ENCODE data around the gene NOX5. TPM values are rescaled to one million over a fixed set of nuclear protein-coding genes. Genes with fewer than 3 reads are reported as not detected.

NOX5 gene
- total RNA-seq, 1 donor from 2014 or later: not detected

- H3K9me3 Mint-ChIP-seq: no peaks in the 10 kb centered on the region
- no peak overlapping the region for H3K4me3 Mint-ChIP-seq
- no peaks in the 10 kb centered on the region for H3K4me1 Mint-ChIP-seq
- peaks cover 6% of the 10 kb centered on the region for H3K27me3 Mint-ChIP-seq
- H3K36me3 Mint-ChIP-seq (ENCODE audit: low read depth): no peaks in the 10 kb centered on the region
- intact Hi-C loops (cut with micrococcal nuclease): no loop called here
- H3K27ac Mint-ChIP-seq: no peak overlapping the region
- no peak for DNase-seq
These were observed 16.3 kb upstream of the NOX5 start for GRCh38 chr15:68997930-68998777.

GRCh38 chr15:68999091-68999490 lies 15.4 kb upstream of the NOX5 start:
- no peak for DNase-seq
- Mint-ChIP-seq H3K27me3 (peaks cover 4% of the 10 kb centered on the region), H3K4me1 (no peaks in the 10 kb centered on the region), H3K27ac (no peak overlapping the region), H3K4me3 (no peak overlapping the region), H3K9me3 (no peaks in the 10 kb centered on the region), H3K36me3 (ENCODE audit: low read depth) (no peaks in the 10 kb centered on the region)
- intact Hi-C loops (cut with micrococcal nuclease): no loop called here

- no peaks in the 10 kb centered on the region for H3K4me1 Mint-ChIP-seq
- H3K27me3 Mint-ChIP-seq: peaks cover 8% of the 10 kb centered on the region
- no peak overlapping the region for H3K4me3 Mint-ChIP-seq
- no peak overlapping the region for H3K27ac Mint-ChIP-seq
- DNase-seq: no peak
- H3K36me3 Mint-ChIP-seq (ENCODE audit: low read depth): no peaks in the 10 kb centered on the region
- intact Hi-C loops (cut with micrococcal nuclease): no loop called here
- no peaks in the 10 kb centered on the region for H3K9me3 Mint-ChIP-seq
These were observed 14.4 kb upstream of the NOX5 start for GRCh38 chr15:69000091-69000490.

- H3K36me3 Mint-ChIP-seq (ENCODE audit: low read depth): no peaks in the 10 kb centered on the region
- intact Hi-C loops (cut with micrococcal nuclease): no loop called here
- DNase-seq: no peak
- H3K4me1 Mint-ChIP-seq: no peaks in the 10 kb centered on the region
- H3K9me3 Mint-ChIP-seq: peaks cover 6% of the 10 kb centered on the region
- H3K4me3 Mint-ChIP-seq: no peak overlapping the region
- peaks cover 16% of the 10 kb centered on the region for H3K27me3 Mint-ChIP-seq
- no peak overlapping the region for H3K27ac Mint-ChIP-seq
These were observed 13.6 kb upstream of the NOX5 start for GRCh38 chr15:69000725-69001503.

GRCh38 chr15:69002783-69003182 lies 11.7 kb upstream of the NOX5 start:
- Mint-ChIP-seq H3K4me1 (no peaks in the 10 kb centered on the region), H3K4me3 (no peak overlapping the region), H3K27ac (no peak overlapping the region), H3K36me3 (ENCODE audit: low read depth) (no peaks in the 10 kb centered on the region), H3K27me3 (peaks cover 18% of the 10 kb centered on the region), H3K9me3 (peaks cover 9% of the 10 kb centered on the region)
- intact Hi-C loops (cut with micrococcal nuclease): no loop called here
- no peak for DNase-seq

- no peak for DNase-seq
- no peaks in the 10 kb centered on the region for H3K36me3 Mint-ChIP-seq (ENCODE audit: low read depth)
- no peaks in the 10 kb centered on the region for H3K4me1 Mint-ChIP-seq
- H3K27ac Mint-ChIP-seq: no peak overlapping the region
- intact Hi-C loops (cut with micrococcal nuclease): no loop called here
- H3K27me3 Mint-ChIP-seq: peaks cover 18% of the 10 kb centered on the region
- H3K4me3 Mint-ChIP-seq: no peak overlapping the region
- peaks cover 10% of the 10 kb centered on the region for H3K9me3 Mint-ChIP-seq
These were observed 10.5 kb upstream of the NOX5 start for GRCh38 chr15:69004011-69004410.

GRCh38 chr15:69008056-69008455 lies 6.4 kb upstream of the NOX5 start:
- Mint-ChIP-seq H3K27ac (no peak overlapping the region), H3K4me3 (no peak overlapping the region), H3K36me3 (ENCODE audit: low read depth) (no peaks in the 10 kb centered on the region), H3K9me3 (peaks cover 16% of the 10 kb centered on the region), H3K27me3 (peaks cover 16% of the 10 kb centered on the region), H3K4me1 (no peaks in the 10 kb centered on the region)
- intact Hi-C loops (cut with micrococcal nuclease): no loop called here
- no peak for DNase-seq

- intact Hi-C loops (cut with micrococcal nuclease): no loop called here
- H3K27me3 Mint-ChIP-seq: peaks cover 12% of the 10 kb centered on the region
- H3K9me3 Mint-ChIP-seq: peaks cover 16% of the 10 kb centered on the region
- no peaks in the 10 kb centered on the region for H3K4me1 Mint-ChIP-seq
- no peak for DNase-seq
- H3K36me3 Mint-ChIP-seq (ENCODE audit: low read depth): no peaks in the 10 kb centered on the region
- H3K27ac Mint-ChIP-seq: no peak overlapping the region
- H3K4me3 Mint-ChIP-seq: no peak overlapping the region
These were observed 5.2 kb upstream of the NOX5 start for GRCh38 chr15:69009341-69009740.

- Mint-ChIP-seq H3K27me3 (peaks cover 3% of the 10 kb centered on the region), H3K4me1 (no peaks in the 10 kb centered on the region), H3K36me3 (ENCODE audit: low read depth) (no peaks in the 10 kb centered on the region), H3K9me3 (peaks cover 11% of the 10 kb centered on the region), H3K4me3 (no peak overlapping the region), H3K27ac (no peak overlapping the region)
- intact Hi-C loops (cut with micrococcal nuclease): no loop called here
- DNase-seq: no peak
These were observed 2.9 kb upstream of the NOX5 start for GRCh38 chr15:69011641-69012040.

GRCh38 chr15:69012761-69013364 lies 1.6 kb upstream of the NOX5 start:
- Mint-ChIP-seq H3K4me3 (no peak overlapping the region), H3K27me3 (no peaks in the 10 kb centered on the region), H3K9me3 (peaks cover 6% of the 10 kb centered on the region), H3K4me1 (no peaks in the 10 kb centered on the region), H3K27ac (no peak overlapping the region), H3K36me3 (ENCODE audit: low read depth) (no peaks in the 10 kb centered on the region)
- DNase-seq: no peak
- intact Hi-C loops (cut with micrococcal nuclease): no loop called here

- Mint-ChIP-seq H3K9me3 (peaks cover 6% of the 10 kb centered on the region), H3K36me3 (ENCODE audit: low read depth) (no peaks in the 10 kb centered on the region), H3K4me3 (no peak overlapping the region), H3K27ac (no peak overlapping the region), H3K27me3 (no peaks in the 10 kb centered on the region), H3K4me1 (no peaks in the 10 kb centered on the region)
- no peak for DNase-seq
- intact Hi-C loops (cut with micrococcal nuclease): no loop called here
These were observed 629 bp upstream of the NOX5 start for GRCh38 chr15:69013726-69014406.

GRCh38 chr15:69015591-69015990 lies 1.1 kb downstream of the NOX5 start:
- H3K4me1 Mint-ChIP-seq: no peaks in the 10 kb centered on the region
- no peaks in the 10 kb centered on the region for H3K36me3 Mint-ChIP-seq (ENCODE audit: low read depth)
- H3K27ac Mint-ChIP-seq: no peak overlapping the region
- H3K27me3 Mint-ChIP-seq: peaks cover 4% of the 10 kb centered on the region
- no peak overlapping the region for H3K4me3 Mint-ChIP-seq
- no peaks in the 10 kb centered on the region for H3K9me3 Mint-ChIP-seq
- DNase-seq: no peak
- intact Hi-C loops (cut with micrococcal nuclease): no loop called here

- H3K4me1 Mint-ChIP-seq: no peaks in the 10 kb centered on the region
- no peak overlapping the region for H3K27ac Mint-ChIP-seq
- H3K9me3 Mint-ChIP-seq: no peaks in the 10 kb centered on the region
- peaks cover 4% of the 10 kb centered on the region for H3K27me3 Mint-ChIP-seq
- H3K36me3 Mint-ChIP-seq (ENCODE audit: low read depth): no peaks in the 10 kb centered on the region
- no peak overlapping the region for H3K4me3 Mint-ChIP-seq
- intact Hi-C loops (cut with micrococcal nuclease): no loop called here
- DNase-seq: no peak
These were observed 1.6 kb downstream of the NOX5 start for GRCh38 chr15:69016021-69016595.

Data from activated CD4-positive, alpha-beta T cell treated with anti-CD3 and anti-CD28 coated beads, Interleukin-2, amount 10 ng/mL, durations not matched to agents 24 days and 14 days (primary cell).